Hepatocyte (in vitro differentiated cells): ENCODE measurements around the gene NOX5.
"Not testable (repeated sequence)": the region's sequence is repeated elsewhere in the genome, so short reads cannot be mapped to it uniquely, and the experiment has no call there.

Experiments used
- EZH2 ChIP-seq: fragments of 200-600 bp; sonication (generic); IDR thresholded peaks from 2 replicates; pipeline ENCODE4 v1.6.1; 2016; ENCODE audit warnings: antibody characterized with exemption, mild to moderate bottlenecking, borderline replicate concordance
- TF ChIP-seq, protein P1 (sequence below): fragments of 200-600 bp; sonication (generic); IDR thresholded peaks from 2 replicates; pipeline ENCODE4 v1.5.1; 2016; ENCODE audit warnings: antibody characterized with exemption, mild to moderate bottlenecking; ENCODE audit not compliant: poor library complexity

DNA sequence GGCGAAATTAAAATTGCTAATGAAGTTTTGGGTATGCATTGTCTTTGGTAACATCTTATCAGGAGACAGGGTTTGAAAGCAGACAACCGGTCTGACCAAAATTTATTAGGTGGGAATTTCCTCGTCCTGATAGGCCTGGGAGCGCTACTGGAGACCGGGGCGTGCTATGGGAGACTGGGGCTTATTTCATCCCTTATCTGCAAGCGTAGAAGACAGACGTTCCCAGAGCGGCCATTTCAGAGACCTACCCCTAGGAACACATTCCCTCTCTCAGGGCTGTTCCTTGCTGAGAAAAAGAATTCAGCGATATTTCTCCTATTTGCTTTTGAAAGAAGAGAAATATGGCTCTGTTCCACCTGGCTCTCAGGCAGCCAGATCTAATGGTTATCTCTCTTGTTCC is 37.1 kb upstream of the NOX5 start:
- not testable (repeated sequence) for TF ChIP-seq EZH2
- TF ChIP-seq, protein P1, sequence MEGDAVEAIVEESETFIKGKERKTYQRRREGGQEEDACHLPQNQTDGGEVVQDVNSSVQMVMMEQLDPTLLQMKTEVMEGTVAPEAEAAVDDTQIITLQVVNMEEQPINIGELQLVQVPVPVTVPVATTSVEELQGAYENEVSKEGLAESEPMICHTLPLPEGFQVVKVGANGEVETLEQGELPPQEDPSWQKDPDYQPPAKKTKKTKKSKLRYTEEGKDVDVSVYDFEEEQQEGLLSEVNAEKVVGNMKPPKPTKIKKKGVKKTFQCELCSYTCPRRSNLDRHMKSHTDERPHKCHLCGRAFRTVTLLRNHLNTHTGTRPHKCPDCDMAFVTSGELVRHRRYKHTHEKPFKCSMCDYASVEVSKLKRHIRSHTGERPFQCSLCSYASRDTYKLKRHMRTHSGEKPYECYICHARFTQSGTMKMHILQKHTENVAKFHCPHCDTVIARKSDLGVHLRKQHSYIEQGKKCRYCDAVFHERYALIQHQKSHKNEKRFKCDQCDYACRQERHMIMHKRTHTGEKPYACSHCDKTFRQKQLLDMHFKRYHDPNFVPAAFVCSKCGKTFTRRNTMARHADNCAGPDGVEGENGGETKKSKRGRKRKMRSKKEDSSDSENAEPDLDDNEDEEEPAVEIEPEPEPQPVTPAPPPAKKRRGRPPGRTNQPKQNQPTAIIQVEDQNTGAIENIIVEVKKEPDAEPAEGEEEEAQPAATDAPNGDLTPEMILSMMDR = not testable (repeated sequence)
